ENCODE results near the gene GPR65. TPM values are rescaled to one million over a fixed set of nuclear protein-coding genes. Genes with fewer than 3 reads are reported as not detected.

The GPR65 gene
- total and polyA plus RNA-seq, 2 donors (not counting 1 experiment from before 2014, with no cell fraction given): 8.7 to 13.4 TPM

DNA sequence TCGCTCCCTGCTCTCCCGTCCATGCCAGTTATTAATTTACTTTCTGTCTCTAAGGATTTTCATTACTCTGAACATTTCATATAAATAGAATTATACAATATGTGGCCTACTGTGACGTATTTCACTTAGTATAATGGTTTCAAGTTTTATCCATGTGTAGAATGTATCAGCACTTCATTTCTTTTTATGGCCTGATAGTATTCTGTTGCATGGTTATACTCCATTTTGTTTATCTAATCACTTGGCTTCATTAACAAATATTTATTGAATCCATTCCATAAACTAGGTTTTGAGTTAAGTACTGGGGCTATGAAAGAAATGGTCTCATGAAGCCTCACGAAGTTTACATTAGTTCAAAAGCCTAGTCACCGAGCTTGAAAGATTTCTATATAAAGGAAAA lies 7.6 kb downstream of the GPR65 start:
- intact Hi-C loops (cut with micrococcal nuclease): no loop called here
- no peak overlapping the region for H3K4me2 ChIP-seq (replicated peaks; ENCODE audit: low read depth, low read length, poor library complexity, severe bottlenecking)
- ATAC-seq (ENCODE audit: low read depth) (no peak), DNase-seq (no peak)
- Mint-ChIP-seq H3K27ac (no peak overlapping the region), H3K4me3 (no peak overlapping the region), H3K4me1 (peaks cover 56% of the 10 kb centered on the region), H3K27me3 (no peaks in the 10 kb centered on the region), H3K9me3 (ENCODE audit: insufficient read depth) (no peaks in the 10 kb centered on the region)
- H3K79me2 ChIP-seq (ENCODE audit: control insufficient read depth, insufficient read depth, low read length): peaks cover 97% of the 10 kb centered on the region
- H3K27ac ChIP-seq (ENCODE audit: low read length in 2 of 2): peak overlapping the region in 1 of 2 donors; percentile 23
- peaks cover 27% of the 10 kb centered on the region for H4K20me1 ChIP-seq (ENCODE audit: control insufficient read depth, insufficient read depth, low read length, poor library complexity, severe bottlenecking)
- no CpG with 5 or more reads among the region's 5 CpGs for WGBS (ENCODE audit: insufficient coverage)
- H3K9me3 ChIP-seq (ENCODE audit: control extremely low read depth in 1 of 3, control insufficient read depth in 2 of 3, insufficient read depth in 1 of 3, low read length in 2 of 3): peaks cover 0 to 1% (median 0%) of the 10 kb centered on the region in 3 donors
- H3K4me3 ChIP-seq (ENCODE audit: control extremely low read depth in 1 of 5, extremely low read depth in 1 of 5, insufficient read depth in 1 of 5, low read depth in 2 of 5, low read length in 4 of 5): no peak overlapping the region
- no peak overlapping the region for H3K9ac ChIP-seq (ENCODE audit: low read length)
- ChIA-PET POLR2A (no interaction called here), CTCF (interaction anchor here (0.6 to 6.7 kb wide), 10 partner anchors 10 to 1165 kb away, joined by 3 to 63 read pairs (median 5); no protein-coding TSS in a partner anchor)
- peaks cover 10 to 23% of the 10 kb centered on the region in 2 donors for H3K4me1 ChIP-seq (ENCODE audit: control insufficient read depth in 2 of 2, insufficient read depth in 2 of 2, low read length in 2 of 2)
- no peak overlapping the region for H2AFZ ChIP-seq (ENCODE audit: insufficient read depth, low read depth, low read length, poor library complexity, severe bottlenecking)
- no peaks in the 10 kb centered on the region for H3K27me3 ChIP-seq (replicated peaks in 1 of 4; ENCODE audit: control extremely low read depth in 1 of 4, control insufficient read depth in 3 of 4, insufficient read depth in 4 of 4, low read length in 3 of 4)
- TF ChIP-seq CTCF (IDR thresholded peaks at IDR 0.05) (no peak), EZH2 (IDR thresholded peaks at IDR 0.05; ENCODE audit: borderline replicate concordance, insufficient read depth, low read depth, low read length, poor library complexity, severe bottlenecking) (no peak)
- H3K36me3 ChIP-seq (replicated peaks in 1 of 2; ENCODE audit: control extremely low read depth in 1 of 2, control insufficient read depth in 1 of 2, extremely low read depth in 1 of 2, insufficient read depth in 2 of 2, low read length in 1 of 2): peaks cover 4 to 35% of the 10 kb centered on the region in 2 experiments

DNA sequence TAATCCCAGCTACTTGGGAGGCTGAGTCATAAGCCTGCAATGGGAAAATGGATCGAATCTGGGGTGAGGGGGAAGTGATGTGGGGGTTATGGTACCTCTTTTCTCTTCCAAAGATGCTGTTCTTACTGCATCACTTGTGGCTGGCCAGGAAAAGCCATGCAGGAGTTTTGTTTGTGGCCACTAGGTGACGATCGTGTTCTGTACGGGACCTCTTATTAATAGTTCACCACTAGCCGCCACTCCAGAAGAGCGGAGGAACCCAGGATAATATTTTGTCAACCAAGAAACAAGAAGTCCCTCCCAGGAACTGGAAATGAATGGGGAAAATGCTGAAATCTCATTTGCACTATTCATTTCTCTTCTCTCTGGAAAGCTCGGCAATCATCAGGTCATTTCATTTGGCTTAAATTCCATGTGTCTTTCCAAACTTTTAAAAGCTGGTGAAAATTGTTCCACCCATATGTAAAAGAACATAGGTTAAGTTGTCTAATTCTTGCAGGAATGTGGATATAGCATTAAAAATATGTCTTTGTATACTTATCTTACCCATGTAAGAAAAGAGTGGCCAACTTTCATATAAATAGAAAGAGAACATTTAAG lies 8.9 kb downstream of the GPR65 start:
- H2AFZ ChIP-seq (ENCODE audit: insufficient read depth, low read depth, low read length, poor library complexity, severe bottlenecking): peak overlapping the region; percentile 21
- no peak overlapping the region for H3K4me3 Mint-ChIP-seq
- H3K79me2 ChIP-seq (ENCODE audit: control insufficient read depth, insufficient read depth, low read length): peaks cover 91% of the 10 kb centered on the region
- peak; percentile 86 for ATAC-seq (ENCODE audit: low read depth)
- H3K27ac Mint-ChIP-seq: no peak overlapping the region
- H3K4me1 ChIP-seq (ENCODE audit: control insufficient read depth in 2 of 2, insufficient read depth in 2 of 2, low read length in 2 of 2): peaks cover 2 to 13% of the 10 kb centered on the region in 2 donors
- intact Hi-C loops (cut with micrococcal nuclease): loop anchor here (1.0 kb wide), 2 partner anchors 69 to 154 kb away; no protein-coding TSS in a partner anchor
- WGBS (ENCODE audit: insufficient coverage): 0% methylated on average over 2 of the region's 7 CpGs
- peak overlapping the region; percentile 41 for H3K4me2 ChIP-seq (replicated peaks; ENCODE audit: low read depth, low read length, poor library complexity, severe bottlenecking)
- H4K20me1 ChIP-seq (ENCODE audit: control insufficient read depth, insufficient read depth, low read length, poor library complexity, severe bottlenecking): peaks cover 27% of the 10 kb centered on the region
- ChIA-PET CTCF (interaction anchor here (0.8 to 6.7 kb wide), 16 partner anchors 9 to 778 kb away, joined by 3 to 63 read pairs (median 8); partner anchors contain the start of genes EML5, GALC and GPR65), POLR2A (interaction anchor here (0.6 kb wide), 1 partner anchor 560 kb away, joined by 3 read pairs; no protein-coding TSS in a partner anchor)
- no peak overlapping the region for H3K9ac ChIP-seq (ENCODE audit: low read length)
- H3K36me3 ChIP-seq (replicated peaks in 1 of 2; ENCODE audit: control extremely low read depth in 1 of 2, control insufficient read depth in 1 of 2, extremely low read depth in 1 of 2, insufficient read depth in 2 of 2, low read length in 1 of 2): peaks cover 4 to 35% of the 10 kb centered on the region in 2 experiments
- H3K4me3 ChIP-seq (ENCODE audit: control extremely low read depth in 1 of 5, extremely low read depth in 1 of 5, insufficient read depth in 1 of 5, low read depth in 2 of 5, low read length in 4 of 5): no peak overlapping the region
- DNase-seq: peak; percentile 72
- no peaks in the 10 kb centered on the region for H3K27me3 ChIP-seq (replicated peaks in 1 of 4; ENCODE audit: control extremely low read depth in 1 of 4, control insufficient read depth in 3 of 4, insufficient read depth in 4 of 4, low read length in 3 of 4)
- no peaks in the 10 kb centered on the region for H3K27me3 Mint-ChIP-seq
- peaks cover 0 to 1% (median 0%) of the 10 kb centered on the region in 3 donors for H3K9me3 ChIP-seq (ENCODE audit: control extremely low read depth in 1 of 3, control insufficient read depth in 2 of 3, insufficient read depth in 1 of 3, low read length in 2 of 3)
- peaks cover 44% of the 10 kb centered on the region for H3K4me1 Mint-ChIP-seq
- TF ChIP-seq CTCF (IDR thresholded peaks at IDR 0.05) (peak; percentile 84), EZH2 (IDR thresholded peaks at IDR 0.05; ENCODE audit: borderline replicate concordance, insufficient read depth, low read depth, low read length, poor library complexity, severe bottlenecking) (no peak)
- H3K27ac ChIP-seq (ENCODE audit: low read length in 2 of 2): no peak overlapping the region
- H3K9me3 Mint-ChIP-seq (ENCODE audit: insufficient read depth): no peaks in the 10 kb centered on the region

Data from B cell (primary cell).